ENCODE measurements around the gene CRYGS.
"Not testable (repeated sequence)": the region's sequence is repeated elsewhere in the genome, so short reads cannot be mapped to it uniquely, and the experiment has no call there.

Gene CRYGS

GRCh38 chr3:186552408-186553031 lies 8.3 kb upstream of the CRYGS start:
- no peak for DNase-seq (ENCODE audit: low read depth)

GRCh38 chr3:186551387-186551786 lies 7.2 kb upstream of the CRYGS start:
- no peak for DNase-seq (ENCODE audit: low read depth)

- DNase-seq (ENCODE audit: low read depth) = no peak
Observed at GRCh38 chr3:186549497-186549896, 5.3 kb upstream of the CRYGS start.

- no peak for DNase-seq (ENCODE audit: low read depth)
Observed at GRCh38 chr3:186540835-186541226, 3.3 kb downstream of the CRYGS start.

- DNase-seq (ENCODE audit: low read depth) = no peak
Observed at GRCh38 chr3:186540221-186540834, 3.9 kb downstream of the CRYGS start.

GRCh38 chr3:186538779-186539178 lies 5.4 kb downstream of the CRYGS start:
- DNase-seq (ENCODE audit: low read depth) = no peak

- DNase-seq (ENCODE audit: low read depth) = no peak
Observed at GRCh38 chr3:186536883-186537844, 7.0 kb downstream of the CRYGS start.

GRCh38 chr3:186534113-186534669 lies 10.0 kb downstream of the CRYGS start:
- no peak for DNase-seq (ENCODE audit: low read depth)

GRCh38 chr3:186532598-186533072 lies 11.5 kb downstream of the CRYGS start:
- no peak for DNase-seq (ENCODE audit: low read depth)

GRCh38 chr3:186531694-186532093 lies 12.5 kb downstream of the CRYGS start:
- not testable (repeated sequence) for DNase-seq (ENCODE audit: low read depth)

GRCh38 chr3:186530415-186530814 lies 13.8 kb downstream of the CRYGS start:
- no peak for DNase-seq (ENCODE audit: low read depth)

- DNase-seq (ENCODE audit: low read depth) = no peak
Observed at GRCh38 chr3:186529201-186529999, 14.8 kb downstream of the CRYGS start.

GRCh38 chr3:186526256-186526606 lies 17.9 kb downstream of the CRYGS start:
- no peak for DNase-seq (ENCODE audit: low read depth)

- no peak for DNase-seq (ENCODE audit: low read depth)
Observed at GRCh38 chr3:186525369-186526255, 18.6 kb downstream of the CRYGS start.

- DNase-seq (ENCODE audit: low read depth) = no peak
Observed at GRCh38 chr3:186524616-186525015, 19.6 kb downstream of the CRYGS start.

GRCh38 chr3:186523434-186523833 lies 20.7 kb downstream of the CRYGS start:
- no peak for DNase-seq (ENCODE audit: low read depth)

GRCh38 chr3:186523022-186523421 lies 21.2 kb downstream of the CRYGS start:
- DNase-seq (ENCODE audit: low read depth) = no peak

GRCh38 chr3:186520957-186521842 lies 23.0 kb downstream of the CRYGS start:
- no peak for DNase-seq (ENCODE audit: low read depth)

- DNase-seq (ENCODE audit: low read depth) = no peak
Observed at GRCh38 chr3:186520431-186520830, 23.7 kb downstream of the CRYGS start.
